GM19467 (cell line): Measurements from ENCODE around the gene RFFL.
A peak's percentile ranks its signal among the peaks of the same experiment; 100 is the strongest.
"Not testable (repeated sequence)": the region's sequence is repeated elsewhere in the genome, so short reads cannot be mapped to it uniquely, and the experiment has no call there.

Experiments
- ATAC-seq: cut with Tn5 transposase; IDR thresholded peaks from one replicate; pipeline ENCODE4 v1.9.1; 2021; ENCODE audit warnings: mild to moderate bottlenecking, moderate library complexity; ENCODE audit not compliant: unreplicated experiment

Gene RFFL

GRCh38 chr17:35051183-35051578 is 12.3 kb downstream of the RFFL start:
- ATAC-seq = peak; percentile 56

GRCh38 chr17:35050170-35050569 is 13.3 kb downstream of the RFFL start:
- ATAC-seq = no peak

- ATAC-seq = no peak
Measured at GRCh38 chr17:35048685-35049379, 14.7 kb downstream of the RFFL start.

GRCh38 chr17:35046740-35047283 is 16.7 kb downstream of the RFFL start:
- ATAC-seq = peak; percentile 34

GRCh38 chr17:35046245-35046644 is 17.3 kb downstream of the RFFL start:
- no peak for ATAC-seq

GRCh38 chr17:35045458-35045979 is 18.0 kb downstream of the RFFL start:
- ATAC-seq = not testable (repeated sequence)

- ATAC-seq = no peak
Measured at GRCh38 chr17:35044181-35044580, 19.3 kb downstream of the RFFL start.

- ATAC-seq = no peak
Measured at GRCh38 chr17:35041390-35041789, 22.1 kb downstream of the RFFL start.

GRCh38 chr17:35038453-35038852 is 25.1 kb downstream of the RFFL start:
- ATAC-seq = no peak

GRCh38 chr17:35030780-35031179 is 32.7 kb downstream of the RFFL start:
- no peak for ATAC-seq

- ATAC-seq = no peak
Measured at GRCh38 chr17:35028531-35029262, 34.8 kb downstream of the RFFL start.

GRCh38 chr17:35028097-35028496 is 35.4 kb downstream of the RFFL start:
- ATAC-seq = not testable (repeated sequence)

- no peak for ATAC-seq
Measured at GRCh38 chr17:35025541-35025940, 38.0 kb downstream of the RFFL start.

GRCh38 chr17:35023538-35023937 is 40.0 kb downstream of the RFFL start:
- no peak for ATAC-seq

- no peak for ATAC-seq
Measured at GRCh38 chr17:35022536-35023063, 40.9 kb downstream of the RFFL start.

- no peak for ATAC-seq
Measured at GRCh38 chr17:35021520-35022380, 41.8 kb downstream of the RFFL start.

GRCh38 chr17:35019386-35020179 is 43.9 kb downstream of the RFFL start:
- no peak for ATAC-seq

- no peak for ATAC-seq
Measured at GRCh38 chr17:35018814-35019213, 44.7 kb downstream of the RFFL start.

GRCh38 chr17:35017021-35017420 is 46.5 kb downstream of the RFFL start:
- ATAC-seq = no peak

- ATAC-seq = no peak
Measured at GRCh38 chr17:35016369-35016768, 47.1 kb downstream of the RFFL start.
